Measurements from ENCODE around the gene AGAP1. TPM values are rescaled to one million over a fixed set of nuclear protein-coding genes. Genes with fewer than 3 reads are reported as not detected.

Gene AGAP1
- total RNA-seq, 1 donor from 2014 or later = 33.7 TPM

DNA sequence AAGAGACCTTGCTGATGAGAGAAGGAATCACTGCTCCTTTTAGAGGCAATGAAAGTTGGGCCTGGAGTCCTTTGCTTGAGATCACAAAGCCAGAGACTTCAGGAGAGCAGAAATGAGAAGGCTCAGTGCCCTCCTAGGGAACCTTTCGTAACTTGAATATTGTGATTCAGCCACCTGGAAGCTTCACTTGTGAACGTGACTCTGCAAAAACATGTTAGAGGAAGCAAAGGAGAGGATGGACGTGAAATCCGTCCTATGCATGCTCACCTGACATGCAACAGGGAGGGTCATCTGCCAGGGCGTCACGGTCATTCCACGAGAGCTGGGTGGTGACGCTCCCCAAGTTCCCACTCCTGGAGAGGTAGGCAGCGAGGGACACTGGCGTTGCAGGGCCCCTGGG lies 243.6 kb downstream of the AGAP1 start:
- no peak overlapping the region for H3K4me3 ChIP-seq (ENCODE audit: low read depth, low read length)
- TF ChIP-seq, protein P1, sequence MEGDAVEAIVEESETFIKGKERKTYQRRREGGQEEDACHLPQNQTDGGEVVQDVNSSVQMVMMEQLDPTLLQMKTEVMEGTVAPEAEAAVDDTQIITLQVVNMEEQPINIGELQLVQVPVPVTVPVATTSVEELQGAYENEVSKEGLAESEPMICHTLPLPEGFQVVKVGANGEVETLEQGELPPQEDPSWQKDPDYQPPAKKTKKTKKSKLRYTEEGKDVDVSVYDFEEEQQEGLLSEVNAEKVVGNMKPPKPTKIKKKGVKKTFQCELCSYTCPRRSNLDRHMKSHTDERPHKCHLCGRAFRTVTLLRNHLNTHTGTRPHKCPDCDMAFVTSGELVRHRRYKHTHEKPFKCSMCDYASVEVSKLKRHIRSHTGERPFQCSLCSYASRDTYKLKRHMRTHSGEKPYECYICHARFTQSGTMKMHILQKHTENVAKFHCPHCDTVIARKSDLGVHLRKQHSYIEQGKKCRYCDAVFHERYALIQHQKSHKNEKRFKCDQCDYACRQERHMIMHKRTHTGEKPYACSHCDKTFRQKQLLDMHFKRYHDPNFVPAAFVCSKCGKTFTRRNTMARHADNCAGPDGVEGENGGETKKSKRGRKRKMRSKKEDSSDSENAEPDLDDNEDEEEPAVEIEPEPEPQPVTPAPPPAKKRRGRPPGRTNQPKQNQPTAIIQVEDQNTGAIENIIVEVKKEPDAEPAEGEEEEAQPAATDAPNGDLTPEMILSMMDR (IDR thresholded peaks at IDR 0.05; ENCODE audit: insufficient read depth, low read length, poor library complexity, severe bottlenecking) = no peak
- no peak for DNase-seq (ENCODE audit: low read depth)
- no peaks in the 10 kb centered on the region for H3K27me3 ChIP-seq (ENCODE audit: control insufficient read depth, insufficient read depth, low read length)
- no peaks in the 10 kb centered on the region for H3K36me3 ChIP-seq (ENCODE audit: control insufficient read depth, insufficient read depth, low read length)

- H3K4me3 ChIP-seq (ENCODE audit: low read depth, low read length) = no peak overlapping the region
- TF ChIP-seq, protein P1 (IDR thresholded peaks at IDR 0.05; ENCODE audit: insufficient read depth, low read length, poor library complexity, severe bottlenecking) = no peak
- H3K27me3 ChIP-seq (ENCODE audit: control insufficient read depth, insufficient read depth, low read length) = no peaks in the 10 kb centered on the region
- no peak for DNase-seq (ENCODE audit: low read depth)
- H3K36me3 ChIP-seq (ENCODE audit: control insufficient read depth, insufficient read depth, low read length) = no peaks in the 10 kb centered on the region
Measured at GRCh38 chr2:235737840-235738239, 244.0 kb downstream of the AGAP1 start.

DNA sequence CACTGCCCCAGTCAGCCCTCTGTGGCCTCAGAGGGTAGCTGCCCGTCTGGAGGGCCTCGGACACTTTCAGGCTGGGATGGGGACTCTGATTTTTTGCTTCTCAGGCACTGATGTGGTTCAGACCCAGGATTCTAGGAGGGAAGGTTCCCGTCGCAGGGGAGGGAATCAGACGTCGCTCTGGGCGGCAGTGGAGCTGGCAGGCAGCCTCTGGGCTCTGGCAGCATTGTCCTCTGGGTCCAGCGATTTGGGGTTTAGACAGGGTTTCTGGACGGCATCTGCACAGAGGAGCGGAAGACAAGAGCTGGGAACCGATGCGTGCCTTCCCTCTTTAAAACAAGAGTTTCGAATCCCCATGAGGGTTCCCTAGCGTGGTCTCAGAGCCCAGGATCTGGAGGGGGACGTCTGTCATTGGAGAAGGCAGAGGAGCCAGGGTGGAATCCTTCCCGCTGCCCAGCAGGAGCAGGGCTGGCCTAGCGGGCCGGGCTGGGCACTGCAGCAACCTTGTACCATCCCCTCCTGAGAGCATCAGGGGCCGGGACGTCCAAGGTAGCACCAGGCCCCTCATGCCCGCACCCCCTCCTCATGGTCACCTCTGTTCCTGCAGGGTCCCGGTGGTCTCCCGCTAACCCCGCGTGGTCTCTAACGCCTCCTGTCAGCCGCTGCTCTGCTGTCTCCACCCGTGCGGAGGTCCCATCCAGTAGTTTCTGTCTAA lies 246.0 kb downstream of the AGAP1 start:
- no peak for DNase-seq (ENCODE audit: low read depth)
- H3K36me3 ChIP-seq (ENCODE audit: control insufficient read depth, insufficient read depth, low read length) = no peaks in the 10 kb centered on the region
- no peak overlapping the region for H3K4me3 ChIP-seq (ENCODE audit: low read depth, low read length)
- no peaks in the 10 kb centered on the region for H3K27me3 ChIP-seq (ENCODE audit: control insufficient read depth, insufficient read depth, low read length)
- TF ChIP-seq, protein P1 (IDR thresholded peaks at IDR 0.05; ENCODE audit: insufficient read depth, low read length, poor library complexity, severe bottlenecking) = no peak

DNA sequence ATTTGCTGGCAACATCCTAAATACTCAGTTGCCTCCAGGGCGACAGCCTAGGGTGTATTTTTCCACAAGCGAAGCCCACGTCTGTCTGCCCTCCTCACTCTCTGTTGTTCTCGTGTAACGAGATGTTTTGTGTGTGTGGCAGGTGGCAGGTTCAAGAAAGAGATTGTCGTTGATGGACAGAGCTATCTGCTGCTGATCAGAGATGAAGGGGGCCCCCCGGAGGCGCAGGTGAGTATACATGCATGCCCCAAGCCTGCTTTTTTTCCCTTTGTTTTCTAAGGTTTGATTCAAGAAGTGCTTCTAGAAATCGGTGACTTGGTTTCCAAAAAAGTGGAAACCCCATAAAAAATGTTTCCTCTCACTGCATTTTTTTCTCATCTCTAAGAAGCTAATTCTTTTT lies 247.0 kb downstream of the AGAP1 start:
- Histone ChIP-seq H3K4me3 (ENCODE audit: low read depth, low read length) (no peak overlapping the region), H3K27me3 (ENCODE audit: control insufficient read depth, insufficient read depth, low read length) (no peaks in the 10 kb centered on the region), H3K36me3 (ENCODE audit: control insufficient read depth, insufficient read depth, low read length) (no peaks in the 10 kb centered on the region)
- TF ChIP-seq, protein P1 (IDR thresholded peaks at IDR 0.05; ENCODE audit: insufficient read depth, low read length, poor library complexity, severe bottlenecking) = peak; percentile 49
- DNase-seq (ENCODE audit: low read depth) = no peak

GRCh38 chr2:235744161-235744560 lies 250.3 kb downstream of the AGAP1 start:
- DNase-seq (ENCODE audit: low read depth) = no peak
- TF ChIP-seq, protein P1 (IDR thresholded peaks at IDR 0.05; ENCODE audit: insufficient read depth, low read length, poor library complexity, severe bottlenecking) = no peak

GRCh38 chr2:235745597-235745996 lies 251.8 kb downstream of the AGAP1 start:
- TF ChIP-seq, protein P1 (IDR thresholded peaks at IDR 0.05; ENCODE audit: insufficient read depth, low read length, poor library complexity, severe bottlenecking) = no peak
- DNase-seq (ENCODE audit: low read depth) = no peak
- no peaks in the 10 kb centered on the region for H3K27me3 ChIP-seq (ENCODE audit: control insufficient read depth, insufficient read depth, low read length)
- H3K36me3 ChIP-seq (ENCODE audit: control insufficient read depth, insufficient read depth, low read length) = no peaks in the 10 kb centered on the region
- H3K4me3 ChIP-seq (ENCODE audit: low read depth, low read length) = no peak overlapping the region

More at GRCh38 chr2:235744161-235744560, 250.3 kb downstream of the AGAP1 start:
- no peaks in the 10 kb centered on the region for H3K36me3 ChIP-seq (ENCODE audit: control insufficient read depth, insufficient read depth, low read length)
- no peak overlapping the region for H3K4me3 ChIP-seq (ENCODE audit: low read depth, low read length)
- H3K27me3 ChIP-seq (ENCODE audit: control insufficient read depth, insufficient read depth, low read length) = no peaks in the 10 kb centered on the region
